ENCODE results near the gene EYS. TPM values are rescaled to one million over a fixed set of nuclear protein-coding genes. Genes with fewer than 3 reads are reported as not detected.

The EYS gene
- total and polyA plus RNA-seq, 2 experiments from 2014 or later, result under 0.01 to 0.15 TPM

DNA sequence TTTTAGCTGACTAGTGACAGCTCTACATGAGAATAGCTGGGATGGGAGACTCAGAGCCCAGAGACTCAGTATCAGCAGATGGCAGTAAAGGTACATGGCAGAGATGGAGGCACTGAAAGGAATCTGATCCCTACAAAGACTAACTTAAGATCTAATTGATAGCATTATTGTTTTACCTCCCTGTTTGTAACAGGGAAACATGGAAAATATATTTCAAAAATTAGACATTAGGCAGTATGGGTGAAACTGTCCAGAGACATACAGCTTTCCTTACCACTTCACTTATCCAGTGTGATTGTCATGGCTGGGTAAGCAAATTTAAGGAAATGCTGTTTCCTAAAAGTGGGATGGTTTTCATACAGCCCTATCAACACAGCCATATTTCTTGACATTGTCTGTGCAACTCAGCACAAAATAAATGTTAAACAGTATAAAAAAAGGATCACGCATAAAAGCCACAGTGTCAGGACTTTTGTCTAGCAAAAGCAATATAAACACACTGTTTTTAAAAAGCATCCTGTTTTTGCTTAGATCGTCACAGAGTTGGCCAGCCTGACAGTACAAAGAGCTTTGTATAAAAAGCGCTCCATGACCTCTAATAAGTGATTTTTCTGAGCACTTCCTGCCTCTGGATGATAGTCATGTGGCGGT, 1694.5 kb downstream of the EYS start:
- H3K27me3 ChIP-seq, result no peaks in the 10 kb centered on the region
- DNase-seq (ENCODE audit: low read depth in 1 of 2, low spot score in 1 of 2), result peak; percentile 64 to 83
- TF ChIP-seq, protein P1, sequence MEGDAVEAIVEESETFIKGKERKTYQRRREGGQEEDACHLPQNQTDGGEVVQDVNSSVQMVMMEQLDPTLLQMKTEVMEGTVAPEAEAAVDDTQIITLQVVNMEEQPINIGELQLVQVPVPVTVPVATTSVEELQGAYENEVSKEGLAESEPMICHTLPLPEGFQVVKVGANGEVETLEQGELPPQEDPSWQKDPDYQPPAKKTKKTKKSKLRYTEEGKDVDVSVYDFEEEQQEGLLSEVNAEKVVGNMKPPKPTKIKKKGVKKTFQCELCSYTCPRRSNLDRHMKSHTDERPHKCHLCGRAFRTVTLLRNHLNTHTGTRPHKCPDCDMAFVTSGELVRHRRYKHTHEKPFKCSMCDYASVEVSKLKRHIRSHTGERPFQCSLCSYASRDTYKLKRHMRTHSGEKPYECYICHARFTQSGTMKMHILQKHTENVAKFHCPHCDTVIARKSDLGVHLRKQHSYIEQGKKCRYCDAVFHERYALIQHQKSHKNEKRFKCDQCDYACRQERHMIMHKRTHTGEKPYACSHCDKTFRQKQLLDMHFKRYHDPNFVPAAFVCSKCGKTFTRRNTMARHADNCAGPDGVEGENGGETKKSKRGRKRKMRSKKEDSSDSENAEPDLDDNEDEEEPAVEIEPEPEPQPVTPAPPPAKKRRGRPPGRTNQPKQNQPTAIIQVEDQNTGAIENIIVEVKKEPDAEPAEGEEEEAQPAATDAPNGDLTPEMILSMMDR (IDR thresholded peaks at IDR 0.05; ENCODE audit: low read depth, low read length), result peak; percentile 90

DNA sequence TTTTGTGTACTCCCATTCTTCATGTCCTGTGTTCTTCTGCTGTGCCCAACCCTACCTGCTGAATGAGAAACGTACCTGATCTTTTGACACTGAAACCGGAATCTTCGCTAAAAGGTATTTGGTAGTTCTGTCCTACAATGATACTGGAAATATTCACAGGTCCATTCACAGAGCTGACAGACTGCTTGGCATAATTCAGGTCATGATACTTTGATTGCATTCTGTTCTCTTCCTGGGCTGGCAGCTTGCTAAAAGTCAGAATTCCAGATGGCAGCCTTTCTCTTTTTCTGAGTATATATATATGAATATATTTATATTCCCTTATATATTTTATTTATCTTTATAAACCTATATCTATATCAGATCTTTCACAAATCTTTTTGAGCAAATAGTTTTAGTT, 1696.4 kb downstream of the EYS start:
- Histone ChIP-seq H3K4me1 (ENCODE audit: low read depth) (peaks cover 7% of the 10 kb centered on the region), H3K27me3 (no peaks in the 10 kb centered on the region), H3K4me3 (no peak overlapping the region), H3K36me3 (no peaks in the 10 kb centered on the region), H3K27ac (no peak overlapping the region), H3K9me3 (ENCODE audit: low read depth) (no peaks in the 10 kb centered on the region)
- TF ChIP-seq, protein P1 (IDR thresholded peaks at IDR 0.05; ENCODE audit: low read depth, low read length), result no peak
- no peak for DNase-seq (ENCODE audit: low read depth in 1 of 2, low spot score in 1 of 2)

More for the DNA sequence above, 1694.5 kb downstream of the EYS start:
- H3K27ac ChIP-seq, result peak overlapping the region; percentile 10
- no peaks in the 10 kb centered on the region for H3K36me3 ChIP-seq
- peaks cover 7% of the 10 kb centered on the region for H3K4me1 ChIP-seq (ENCODE audit: low read depth)
- no peak overlapping the region for H3K4me3 ChIP-seq
- H3K9me3 ChIP-seq (ENCODE audit: low read depth), result no peaks in the 10 kb centered on the region

DNA sequence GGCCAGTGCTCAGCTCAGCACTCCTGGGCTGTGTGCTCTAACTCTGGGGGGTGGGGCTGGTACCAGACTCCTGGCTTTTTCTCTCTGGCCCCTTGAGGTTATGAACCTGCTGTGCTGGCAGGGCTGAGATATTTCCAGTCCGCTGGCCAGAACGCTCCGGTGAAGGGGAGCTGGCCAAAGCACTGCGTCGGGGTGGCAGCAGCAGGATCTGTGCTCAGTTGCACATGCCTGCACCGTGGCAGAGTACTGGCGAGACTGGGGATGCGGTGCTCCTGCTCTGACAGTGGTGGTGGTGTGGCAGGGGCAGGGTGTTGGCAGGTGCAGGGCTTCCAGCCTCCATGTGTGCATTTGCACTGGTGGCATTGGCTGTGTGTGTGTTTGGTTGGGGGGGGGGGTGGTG, 1697.0 kb downstream of the EYS start:
- no peaks in the 10 kb centered on the region for H3K36me3 ChIP-seq
- H3K9me3 ChIP-seq (ENCODE audit: low read depth), result no peaks in the 10 kb centered on the region
- no peak for DNase-seq (ENCODE audit: low read depth in 1 of 2, low spot score in 1 of 2)
- H3K4me1 ChIP-seq (ENCODE audit: low read depth), result peaks cover 7% of the 10 kb centered on the region
- H3K27me3 ChIP-seq, result no peaks in the 10 kb centered on the region
- no peak overlapping the region for H3K4me3 ChIP-seq
- no peak overlapping the region for H3K27ac ChIP-seq
- TF ChIP-seq, protein P1 (IDR thresholded peaks at IDR 0.05; ENCODE audit: low read depth, low read length), result no peak

DNA sequence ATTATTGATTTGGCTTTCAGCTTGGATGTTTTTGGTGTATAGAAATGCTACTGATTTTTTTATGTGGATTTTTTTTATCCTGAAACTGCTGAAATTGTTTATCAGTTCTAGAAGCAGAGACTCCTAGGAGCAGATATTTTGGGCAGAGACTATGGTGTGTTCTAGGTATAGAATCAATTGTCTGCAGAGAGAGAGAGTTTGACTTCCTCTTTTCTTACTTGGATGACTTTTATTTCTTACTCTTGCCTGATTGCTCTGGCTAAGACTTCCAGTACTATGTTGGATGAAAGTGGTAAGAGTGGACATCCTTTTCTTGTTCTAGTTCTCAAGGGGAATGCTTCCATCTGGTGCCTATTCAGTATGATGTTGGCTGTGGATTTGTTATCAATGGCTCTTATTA, 1700.8 kb downstream of the EYS start:
- Histone ChIP-seq H3K27ac (no peak overlapping the region), H3K4me3 (no peak overlapping the region), H3K36me3 (no peaks in the 10 kb centered on the region), H3K27me3 (no peaks in the 10 kb centered on the region), H3K4me1 (ENCODE audit: low read depth) (peaks cover 1% of the 10 kb centered on the region), H3K9me3 (ENCODE audit: low read depth) (no peaks in the 10 kb centered on the region)
- no peak for DNase-seq (ENCODE audit: low read depth in 1 of 2, low spot score in 1 of 2)
- TF ChIP-seq, protein P1 (IDR thresholded peaks at IDR 0.05; ENCODE audit: low read depth, low read length), result no peak

DNA sequence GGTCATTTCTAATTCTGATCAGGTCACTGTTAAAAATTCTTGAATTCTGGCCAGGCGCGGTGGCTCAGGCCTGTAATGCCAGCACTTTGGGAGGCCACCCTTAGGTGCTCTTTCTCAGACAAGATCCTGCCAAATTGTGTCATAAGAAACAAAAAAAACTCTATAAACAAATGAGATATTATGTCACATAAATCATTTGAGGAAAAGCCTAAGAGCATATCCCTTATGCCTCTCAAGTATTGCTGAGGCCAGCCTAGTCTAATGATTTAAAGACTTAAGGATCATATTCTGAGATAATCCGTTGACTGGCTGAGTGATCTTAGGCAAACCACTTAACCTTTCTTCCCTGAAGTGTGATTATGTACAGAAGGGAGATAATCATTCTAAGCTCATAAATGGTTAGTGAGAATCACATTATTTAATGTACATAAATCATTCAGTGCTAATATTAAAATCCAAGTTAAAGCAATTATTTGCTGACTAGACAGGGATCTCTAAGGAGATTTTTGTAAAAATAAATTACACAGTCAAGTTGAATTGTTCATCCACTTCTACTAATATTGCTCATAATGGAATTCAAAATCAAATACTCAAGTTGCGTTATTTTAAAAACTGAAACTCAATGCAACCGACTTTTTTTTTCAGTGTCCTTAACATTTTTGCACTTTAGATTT, 1706.1 kb downstream of the EYS start:
- H3K27me3 ChIP-seq, result no peaks in the 10 kb centered on the region
- TF ChIP-seq, protein P1 (IDR thresholded peaks at IDR 0.05; ENCODE audit: low read depth, low read length), result no peak

More for the DNA sequence above, 1706.1 kb downstream of the EYS start:
- DNase-seq (ENCODE audit: low read depth in 1 of 2, low spot score in 1 of 2), result no peak
- peaks cover 9% of the 10 kb centered on the region for H3K4me1 ChIP-seq (ENCODE audit: low read depth)
- H3K27ac ChIP-seq, result no peak overlapping the region
- H3K36me3 ChIP-seq, result no peaks in the 10 kb centered on the region
- no peak overlapping the region for H3K4me3 ChIP-seq
- no peaks in the 10 kb centered on the region for H3K9me3 ChIP-seq (ENCODE audit: low read depth)

Data from cardiac muscle cell (in vitro differentiated cells and primary cell).